Esophagus muscularis mucosa (tissue), 3 donors: ENCODE measurements around the gene SEPTIN3.

Source experiments
- CTCF ChIP-seq, 3 experiments: fragments of 200-600 bp in 2 of 3; fragments of 450-650 bp in 1 of 3; sonication (generic) in 2 of 3; IDR thresholded peaks; one replicate each; pipeline ENCODE4 v1.5.1; 2017 to 2019; ENCODE audit warnings: antibody characterized with exemption in 3 of 3, mild to moderate bottlenecking in 2 of 3, moderate library complexity in 1 of 3
- POLR2A ChIP-seq: fragments of 450-650 bp; IDR thresholded peaks from one replicate; pipeline ENCODE4 v1.6.1; 2017; ENCODE audit warnings: antibody characterized with exemption, moderate library complexity, mild to moderate bottlenecking, low read depth

GRCh38 chr22:41974691-41975290 is 5.5 kb downstream of the SEPTIN3 start:
- TF ChIP-seq CTCF (IDR thresholded peaks at IDR 0.05): no peak
- TF ChIP-seq POLR2A: no peak
